CD1c-positive myeloid dendritic cell (primary cell): Measurements from ENCODE around the gene SECISBP2.

ENCODE experiments used
- DNase-seq: peaks from one replicate; pipeline ENCODE4 v3.0.0-alpha.2; 2016; ENCODE audit errors: extremely low spot score

SECISBP2 gene

GRCh38 chr9:89350988-89351557 is 32.8 kb downstream of the SECISBP2 start:
- no peak for DNase-seq

- DNase-seq = peak; percentile 31
Observed at GRCh38 chr9:89351584-89352300, 33.4 kb downstream of the SECISBP2 start.

- no peak for DNase-seq
Observed at GRCh38 chr9:89352451-89352850, 34.2 kb downstream of the SECISBP2 start.

DNA sequence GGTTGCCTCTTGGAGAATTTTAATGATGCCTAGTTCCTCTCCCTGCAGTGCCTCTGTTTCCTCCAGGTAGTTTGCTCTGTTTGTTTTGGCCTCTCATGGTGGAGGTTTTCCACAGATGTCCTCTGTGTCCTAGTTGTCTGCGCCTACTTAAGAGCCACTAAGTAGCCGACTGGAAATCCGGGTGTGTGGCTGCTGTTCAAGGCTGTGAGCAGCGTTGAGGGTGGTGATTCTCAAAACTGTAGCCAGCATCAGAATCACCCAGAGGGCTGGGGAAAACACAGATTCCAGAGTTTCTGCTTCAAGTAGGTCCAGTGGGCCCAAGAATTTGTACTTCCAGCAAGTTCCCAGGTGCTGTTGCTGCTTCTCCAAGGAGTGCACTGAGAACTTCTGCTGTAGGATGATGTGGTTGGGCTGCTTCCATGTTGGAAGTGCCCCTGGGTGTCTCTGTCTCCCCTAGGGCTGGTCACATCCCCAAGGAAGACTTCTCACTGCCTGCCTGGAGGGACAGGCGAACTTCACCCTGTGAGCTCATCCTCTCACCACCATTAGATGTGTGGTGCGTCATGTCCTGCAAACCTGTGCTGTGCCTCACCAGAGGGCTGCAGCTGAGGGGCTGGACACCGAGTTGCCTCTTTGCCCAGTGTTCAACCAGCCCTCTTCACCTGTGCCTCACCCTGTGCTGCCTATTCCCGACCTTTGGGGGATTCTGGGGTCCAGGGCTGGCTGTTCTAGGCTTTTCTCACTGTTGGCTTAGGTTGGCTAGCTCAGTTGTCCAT is 34.8 kb downstream of the SECISBP2 start:
- DNase-seq = no peak

GRCh38 chr9:89353989-89354388 is 35.7 kb downstream of the SECISBP2 start:
- no peak for DNase-seq

DNA sequence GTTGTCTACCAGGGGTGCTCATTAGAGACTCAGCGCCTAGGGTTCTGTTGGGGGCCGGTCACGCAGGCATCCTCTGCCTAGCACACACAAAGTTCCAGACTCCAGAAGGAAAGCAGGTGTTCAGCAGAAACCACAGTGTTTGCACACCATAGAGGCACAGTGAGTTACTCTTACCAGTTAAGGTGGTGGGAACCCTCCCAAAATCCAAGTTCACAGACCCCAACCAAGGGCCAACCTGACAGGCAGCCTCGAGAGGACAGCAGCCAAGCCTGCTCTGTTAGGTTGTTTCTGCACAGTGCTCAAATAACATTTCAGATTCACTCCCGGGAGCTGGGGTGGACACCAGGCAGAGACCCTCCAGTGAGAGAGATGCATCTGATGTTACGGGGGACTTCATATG is 36.2 kb downstream of the SECISBP2 start:
- DNase-seq = no peak

DNA sequence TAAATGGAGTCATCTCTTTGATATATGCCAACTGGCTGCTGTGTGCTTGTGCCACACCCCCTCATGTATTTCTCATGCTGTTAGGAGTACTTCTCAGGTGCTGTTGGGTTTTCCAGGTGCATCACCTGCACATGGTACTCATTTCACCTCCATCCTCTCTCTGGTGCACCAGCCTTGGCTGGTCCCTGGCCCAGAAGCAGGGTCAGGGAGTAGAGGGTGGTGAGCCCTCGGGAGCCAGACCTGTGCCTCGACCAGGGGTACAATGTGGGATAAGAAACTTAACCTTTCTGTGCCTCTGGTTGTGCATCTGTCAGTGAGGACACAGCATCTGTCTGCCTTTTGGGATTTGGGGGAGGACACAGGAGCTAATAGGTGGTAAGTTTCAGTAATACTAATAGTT is 38.5 kb downstream of the SECISBP2 start:
- DNase-seq = no peak

GRCh38 chr9:89357331-89358197 is 39.3 kb downstream of the SECISBP2 start:
- no peak for DNase-seq

DNA sequence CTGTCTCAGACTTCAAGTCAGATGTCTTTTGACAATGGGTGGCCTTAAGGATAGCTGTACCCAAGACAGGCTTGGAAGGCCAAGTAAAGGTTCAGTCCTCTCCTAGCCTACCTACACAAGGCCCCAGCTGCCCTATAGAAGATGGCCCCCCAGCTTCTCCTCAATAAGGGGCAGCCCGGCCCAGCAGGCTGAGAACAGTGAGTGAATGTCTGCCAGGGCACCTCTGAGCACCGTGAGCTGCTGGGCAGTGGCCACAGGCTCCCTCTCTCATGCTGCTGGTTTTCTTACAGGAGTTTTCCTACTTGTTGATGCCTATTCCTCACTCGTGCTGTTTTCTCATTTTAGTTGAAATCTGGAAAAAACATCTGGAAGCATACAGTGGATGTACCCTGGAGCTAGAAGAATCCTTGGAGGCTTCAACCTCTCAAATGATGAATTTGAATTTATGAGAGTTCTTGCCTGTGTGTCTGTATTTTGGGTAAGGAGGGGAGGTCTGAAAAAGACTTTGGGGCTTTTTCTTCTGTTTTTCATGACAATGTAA is 40.1 kb downstream of the SECISBP2 start:
- no peak for DNase-seq

- no peak for DNase-seq
Observed at GRCh38 chr9:89358985-89359384, 40.7 kb downstream of the SECISBP2 start.

DNA sequence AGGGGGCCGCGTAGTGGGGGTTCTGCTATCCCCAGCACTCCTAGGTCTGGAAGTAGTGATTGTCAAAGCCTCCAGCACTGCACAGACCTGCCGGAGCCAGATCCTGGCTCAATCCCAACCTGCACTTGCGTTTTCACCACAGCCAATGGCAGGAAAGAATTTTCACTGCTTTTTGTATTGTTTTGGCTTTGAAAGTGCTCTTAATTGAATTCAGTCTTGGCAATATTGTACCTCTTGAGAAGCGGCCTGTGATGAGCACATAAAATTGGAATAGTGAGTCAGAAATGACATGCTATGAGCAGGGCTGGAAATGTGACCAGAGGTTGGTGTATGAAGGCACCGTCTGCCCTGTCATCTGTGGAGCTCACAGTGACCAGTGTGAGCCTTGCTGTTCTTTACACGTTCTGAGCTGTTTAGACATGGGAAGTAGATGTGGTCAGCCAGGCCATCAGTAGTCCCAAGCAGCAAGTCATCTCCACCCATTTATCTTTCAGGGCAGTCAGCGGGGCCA is 41.5 kb downstream of the SECISBP2 start:
- no peak for DNase-seq

- no peak for DNase-seq
Observed at GRCh38 chr9:89360465-89360864, 42.2 kb downstream of the SECISBP2 start.

GRCh38 chr9:89361031-89361430 is 42.7 kb downstream of the SECISBP2 start:
- no peak for DNase-seq

DNA sequence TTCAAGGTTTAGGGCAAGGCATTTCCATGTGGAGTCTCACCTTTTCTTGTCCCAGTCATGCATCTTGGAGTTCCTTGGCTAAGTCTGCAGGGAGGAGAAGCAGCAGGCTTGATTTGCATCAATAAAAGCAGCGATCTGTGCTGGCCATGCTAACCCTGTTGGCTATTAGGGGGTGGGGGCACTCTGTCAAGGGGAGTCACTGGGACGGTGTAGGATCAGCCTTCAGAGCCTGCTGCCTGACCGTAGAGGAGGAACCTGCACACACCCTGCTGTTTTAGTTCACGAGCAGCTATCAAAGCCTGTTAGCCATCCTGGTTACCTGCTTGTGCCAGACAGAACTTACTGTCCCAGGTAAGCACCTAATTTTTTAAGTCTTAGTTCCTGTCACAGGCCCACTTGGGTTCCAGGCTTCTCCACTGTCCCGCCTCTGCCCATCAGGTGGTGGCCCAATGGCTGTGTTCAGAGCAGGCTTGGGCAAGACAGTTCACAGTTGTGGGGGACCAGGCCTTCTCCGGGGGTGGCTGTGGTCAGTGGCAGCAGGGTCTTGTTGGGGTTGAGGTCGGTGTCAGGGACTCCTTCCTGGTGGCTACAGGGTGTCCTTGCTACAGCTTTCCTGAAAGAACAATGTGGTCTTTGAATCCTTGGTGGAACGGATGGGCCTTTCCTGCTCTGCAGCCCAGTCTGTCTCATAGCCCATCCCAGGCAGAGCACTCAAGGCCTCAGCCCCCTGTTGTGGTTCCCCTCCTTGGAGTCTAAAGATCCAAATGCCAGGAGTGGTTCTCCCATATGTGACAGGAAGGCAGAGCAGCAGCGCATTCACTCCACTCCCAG is 43.7 kb downstream of the SECISBP2 start:
- no peak for DNase-seq

DNA sequence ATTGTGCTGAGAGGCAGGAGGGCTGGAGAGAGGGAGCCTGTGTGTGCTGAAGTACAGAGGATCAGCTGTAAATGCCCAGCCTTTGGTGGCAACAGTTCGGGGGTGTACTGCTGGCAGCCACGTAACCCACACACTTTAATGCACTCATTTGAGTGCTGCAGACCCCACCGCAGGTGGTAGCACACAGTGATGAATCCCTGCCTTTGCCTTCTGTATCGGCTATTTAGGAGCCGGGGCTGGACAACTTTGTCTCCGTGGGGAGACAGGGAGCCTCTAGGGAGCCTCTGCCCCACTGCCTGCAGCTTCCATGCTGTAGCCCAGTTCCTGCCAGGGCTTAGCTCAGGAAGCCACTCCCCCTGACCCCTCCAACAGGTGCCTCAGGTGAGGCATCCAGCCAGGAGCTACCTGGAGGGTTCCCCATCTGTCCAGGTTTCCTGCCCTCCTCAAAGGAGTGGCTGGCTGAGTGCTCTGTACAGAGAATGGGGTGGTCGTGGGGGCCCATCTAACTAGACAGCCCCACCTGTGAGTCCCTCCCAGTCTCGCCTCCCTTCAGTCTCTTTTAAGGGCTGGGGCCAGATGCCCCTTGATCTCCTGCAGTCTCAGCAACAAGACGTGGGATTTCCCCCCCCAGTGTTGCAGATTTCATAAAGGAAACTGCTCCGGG is 44.5 kb downstream of the SECISBP2 start:
- no peak for DNase-seq

- no peak for DNase-seq
Observed at GRCh38 chr9:89363311-89363670, 45.0 kb downstream of the SECISBP2 start.

DNA sequence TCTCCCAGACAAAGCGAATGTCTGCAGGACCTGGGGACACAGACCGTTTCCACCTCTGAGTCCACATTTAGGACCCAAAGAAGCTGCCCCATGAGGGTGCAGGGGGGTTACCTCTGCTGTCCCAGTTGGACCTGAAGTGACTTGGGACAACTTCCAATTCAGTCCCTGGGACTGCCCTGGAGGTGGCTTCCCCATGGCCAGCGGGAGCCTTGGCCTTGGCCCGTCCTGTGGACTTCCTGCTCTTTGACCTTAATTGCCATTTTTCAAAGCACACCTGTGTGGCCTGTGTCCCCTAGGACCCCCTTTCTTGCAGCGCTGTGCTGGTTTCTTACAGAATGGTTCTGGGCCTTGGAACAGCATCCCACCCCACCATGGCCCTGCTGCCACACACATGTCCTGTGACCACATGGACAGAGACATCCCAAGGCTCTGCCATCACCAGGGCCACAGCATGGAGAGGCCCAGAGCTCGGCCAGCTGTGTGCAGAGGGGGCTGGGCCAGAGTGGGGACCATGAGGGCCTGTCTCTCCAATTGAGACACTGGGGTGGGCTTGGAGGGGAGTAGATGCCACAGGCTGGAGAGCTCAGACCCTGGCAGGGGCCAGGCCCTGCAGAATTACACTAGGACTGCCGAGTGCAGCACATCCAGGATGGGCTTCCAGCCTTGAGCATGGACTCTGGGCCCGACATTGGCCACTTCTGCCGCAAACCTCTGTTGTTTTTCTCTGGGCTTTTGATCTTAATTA is 45.8 kb downstream of the SECISBP2 start:
- no peak for DNase-seq

DNA sequence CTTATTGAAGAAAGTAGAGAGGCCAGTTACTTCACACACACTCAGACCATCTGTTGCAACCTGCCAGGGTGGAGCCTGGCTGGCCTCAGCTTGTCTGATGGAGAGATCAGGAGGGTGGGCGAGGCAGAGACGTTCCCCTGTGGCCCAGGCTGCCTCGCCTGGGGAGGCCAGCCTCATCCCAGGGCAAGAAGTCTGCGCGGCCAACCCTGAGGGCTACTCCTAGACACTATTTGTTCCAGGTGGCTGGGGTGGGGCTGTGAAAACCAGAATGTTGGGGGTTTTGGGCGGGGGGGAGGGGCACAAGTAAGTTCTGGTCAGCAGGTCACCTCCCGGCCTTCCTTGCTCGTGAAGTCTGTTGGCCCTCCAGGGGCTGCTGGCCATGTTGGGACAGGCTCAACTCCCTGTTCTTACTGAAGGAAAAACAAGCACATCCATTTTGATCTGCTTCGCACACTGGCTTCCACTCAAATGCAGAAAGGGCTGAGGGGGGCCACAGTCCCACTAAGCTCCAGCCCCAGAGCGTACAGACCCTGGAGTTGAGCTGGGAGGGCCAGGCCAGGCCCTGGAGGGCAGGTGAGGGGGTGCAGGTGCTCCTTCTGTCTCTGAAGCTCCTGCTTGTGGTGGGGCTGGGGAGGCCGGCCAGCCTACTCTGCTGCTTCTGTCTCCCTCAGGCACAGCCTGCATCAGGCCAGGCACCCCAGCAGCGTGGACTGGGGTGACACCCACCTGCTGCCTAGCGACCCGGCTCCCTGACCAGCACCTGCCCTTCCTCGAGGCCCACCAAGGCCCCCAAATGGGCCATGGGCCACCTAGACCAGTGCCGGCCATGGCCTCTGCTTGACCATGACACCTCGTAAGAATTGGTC is 46.6 kb downstream of the SECISBP2 start:
- DNase-seq = no peak

GRCh38 chr9:89365532-89365912 is 47.2 kb downstream of the SECISBP2 start:
- DNase-seq = no peak
